GM18502 (cell line): Measurements from ENCODE around the gene SHQ1.
"Not testable (repeated sequence)": the region's sequence is repeated elsewhere in the genome, so short reads cannot be mapped to it uniquely, and the experiment has no call there.

Experiments
- ATAC-seq: cut with Tn5 transposase; IDR thresholded peaks from one replicate; pipeline ENCODE4 v1.9.1; 2021; ENCODE audit warnings: mild to moderate bottlenecking; ENCODE audit not compliant: unreplicated experiment, poor library complexity

The SHQ1 gene

DNA sequence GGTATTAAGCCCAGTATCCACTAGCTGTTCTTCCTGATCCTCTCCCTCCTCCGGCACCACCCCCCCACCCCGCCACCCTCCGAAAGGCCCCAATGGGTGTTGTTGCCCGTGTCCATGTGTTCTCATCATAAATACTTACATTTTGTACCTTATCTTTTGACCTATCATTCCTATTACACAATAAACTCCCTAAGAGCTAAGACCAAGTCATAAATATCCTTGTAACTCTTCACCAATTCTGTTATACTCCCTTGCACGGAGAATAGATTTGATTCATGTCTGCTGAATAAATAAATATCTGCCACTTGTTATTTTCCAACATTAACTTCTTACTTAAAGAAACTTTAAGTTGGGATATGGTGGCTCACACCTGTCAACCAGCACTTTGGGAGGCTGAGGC lies 43.9 kb downstream of the SHQ1 start:
- ATAC-seq, result no peak

DNA sequence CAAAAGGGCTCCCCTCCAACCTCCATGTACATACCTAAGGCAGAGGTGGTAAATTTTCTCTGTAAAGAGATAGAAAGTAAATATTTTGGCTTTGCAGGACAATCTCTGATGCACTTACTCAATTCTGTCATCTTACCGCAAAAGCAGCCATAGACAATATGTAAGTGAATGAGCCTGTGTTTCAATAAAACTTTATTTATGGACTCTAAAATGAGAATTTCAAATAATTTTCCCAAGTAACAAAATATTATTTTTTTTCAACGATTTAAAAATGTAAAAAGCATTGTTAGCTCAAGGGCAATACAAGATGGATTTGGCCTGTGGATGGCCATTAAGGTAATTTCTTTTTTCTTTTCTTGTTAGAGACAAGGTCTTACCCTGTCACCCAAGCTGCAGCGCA lies 44.7 kb downstream of the SHQ1 start:
- no peak for ATAC-seq

DNA sequence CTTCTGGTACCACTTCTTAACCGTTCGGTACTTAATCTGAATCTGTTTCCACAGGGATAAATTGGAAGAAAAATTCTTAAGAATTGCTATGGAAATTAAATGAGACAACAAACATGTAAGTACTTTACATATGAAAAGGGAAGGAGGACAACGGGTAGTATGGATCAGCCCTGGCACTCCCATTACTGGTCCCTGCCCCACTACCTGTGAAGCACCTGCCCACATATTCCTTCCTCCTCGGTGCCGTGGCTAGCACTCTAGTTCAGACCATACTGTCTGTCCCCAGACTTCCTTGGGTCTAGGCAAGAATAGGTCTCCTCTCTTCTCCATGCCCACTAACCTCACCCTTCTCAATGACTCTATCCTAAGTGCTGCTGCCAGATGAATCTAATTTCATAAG lies 46.2 kb downstream of the SHQ1 start:
- no peak for ATAC-seq

DNA sequence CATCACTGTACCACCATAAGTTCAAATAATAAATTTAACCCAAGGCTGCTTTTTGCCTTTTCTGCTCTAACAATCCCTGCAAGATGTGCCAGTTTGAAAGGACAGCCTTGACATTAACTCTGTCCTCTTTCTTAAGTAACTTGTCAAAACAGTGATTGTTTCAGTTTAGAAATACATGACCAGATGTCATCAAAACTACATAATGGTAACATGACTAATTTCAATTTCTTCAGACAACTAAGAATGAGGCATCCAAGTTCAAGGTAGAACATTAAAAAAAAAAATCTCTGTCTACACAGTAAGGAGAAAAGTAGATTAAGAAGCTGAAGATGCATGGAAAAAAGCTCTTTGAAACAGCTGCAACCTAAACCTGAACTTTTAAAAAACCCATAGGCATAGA lies 47.4 kb downstream of the SHQ1 start:
- no peak for ATAC-seq

DNA sequence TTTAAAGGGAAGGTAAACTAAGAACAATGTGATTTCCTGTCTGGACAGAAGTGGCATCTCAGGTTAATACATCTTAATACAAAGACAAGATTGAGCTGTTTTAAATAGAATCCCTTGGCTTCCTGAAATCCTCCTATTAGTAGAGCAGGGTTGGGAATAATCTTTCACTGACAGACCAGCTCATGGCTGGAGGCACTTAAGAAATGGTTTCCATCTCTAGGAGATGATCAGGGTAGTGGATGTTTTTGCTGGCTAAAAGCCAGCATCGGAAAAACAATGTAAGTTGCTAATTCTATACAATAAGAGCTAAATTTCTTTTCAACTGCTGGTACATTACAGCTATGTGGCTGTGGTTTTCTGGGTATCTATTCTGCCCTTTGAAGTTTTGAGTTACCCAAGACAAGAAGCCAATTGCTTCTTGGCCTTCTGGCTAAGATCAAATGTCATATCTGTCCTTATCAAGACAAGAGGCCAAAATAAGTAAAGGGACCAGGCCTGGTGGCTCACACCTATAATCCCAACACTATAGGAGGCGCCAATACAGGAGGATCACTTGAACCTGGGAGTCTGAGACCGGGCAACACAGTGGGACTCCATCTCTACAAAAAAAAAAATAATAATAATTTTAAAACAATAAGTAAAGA lies 49.6 kb downstream of the SHQ1 start:
- no peak for ATAC-seq

DNA sequence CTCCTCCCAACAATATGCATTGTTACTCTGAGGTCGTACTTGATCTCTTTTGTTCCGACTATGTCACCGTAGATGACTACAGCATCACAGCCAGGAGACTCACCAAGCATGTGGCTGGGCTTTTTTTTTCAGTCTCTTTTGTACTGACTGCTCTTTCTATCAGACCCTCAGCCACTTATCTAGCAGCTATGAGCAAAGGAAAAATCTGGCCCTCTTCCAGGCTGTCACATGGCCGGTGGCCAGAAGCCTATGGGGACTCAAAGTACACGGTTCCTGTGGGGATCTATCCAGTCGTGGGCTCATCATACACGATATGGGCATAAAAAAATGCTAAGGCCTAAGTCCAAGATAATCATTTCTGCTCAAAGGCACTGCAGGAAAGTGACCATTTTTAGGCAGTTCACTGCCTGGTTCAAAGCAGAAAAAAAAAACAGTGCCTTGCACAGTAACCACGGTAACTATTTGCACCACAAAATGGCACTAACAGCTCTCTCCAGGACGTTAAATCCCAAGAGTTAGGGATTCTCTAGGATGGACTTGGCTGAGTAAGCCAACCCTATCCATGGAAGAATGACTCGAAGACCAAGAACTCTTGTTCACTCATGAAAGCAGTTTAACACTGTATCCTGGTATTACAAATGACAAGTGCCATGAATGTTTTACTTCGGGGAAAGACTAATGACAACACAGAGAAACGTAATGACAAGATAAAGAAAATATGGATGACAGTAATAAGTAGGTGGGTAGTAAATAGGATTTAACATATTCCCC lies 50.3 kb downstream of the SHQ1 start:
- ATAC-seq, result no peak

DNA sequence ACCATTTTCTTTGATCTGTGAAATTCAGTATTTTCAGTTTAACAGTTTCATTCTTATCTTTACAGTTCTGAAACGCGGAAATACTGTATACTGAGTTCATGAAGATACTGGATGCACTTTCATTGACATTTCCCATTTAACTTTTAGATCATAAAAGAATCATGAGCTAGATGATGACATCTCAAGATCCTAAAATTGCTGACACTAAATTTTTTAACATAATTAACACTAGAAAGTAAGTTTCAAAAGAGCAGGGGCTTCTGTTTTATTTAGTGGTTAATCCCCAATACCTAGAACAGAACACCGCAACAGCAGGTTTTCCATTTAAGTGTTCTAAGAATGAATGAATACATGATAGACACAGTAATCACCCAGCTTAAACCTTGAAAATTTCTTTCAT lies 54.2 kb downstream of the SHQ1 start:
- ATAC-seq, result no peak

DNA sequence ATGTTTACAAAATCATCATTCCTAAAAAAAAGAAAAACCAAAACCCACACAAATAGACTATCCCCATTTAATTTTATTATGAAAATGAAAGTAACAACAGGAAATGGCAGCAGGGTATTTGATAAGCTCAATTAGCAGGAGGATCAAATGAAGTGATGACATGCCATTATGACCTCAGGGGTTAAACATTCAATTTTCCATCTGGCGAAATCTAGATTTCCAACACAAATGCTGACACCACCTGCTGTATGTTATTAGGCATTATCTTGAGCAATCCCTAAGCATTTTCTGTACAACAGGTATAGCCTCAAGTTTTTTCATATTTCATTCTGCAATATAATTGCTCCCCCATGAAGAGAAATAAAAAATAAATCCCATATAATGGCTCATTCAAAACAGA lies 57.1 kb downstream of the SHQ1 start:
- ATAC-seq, result no peak

DNA sequence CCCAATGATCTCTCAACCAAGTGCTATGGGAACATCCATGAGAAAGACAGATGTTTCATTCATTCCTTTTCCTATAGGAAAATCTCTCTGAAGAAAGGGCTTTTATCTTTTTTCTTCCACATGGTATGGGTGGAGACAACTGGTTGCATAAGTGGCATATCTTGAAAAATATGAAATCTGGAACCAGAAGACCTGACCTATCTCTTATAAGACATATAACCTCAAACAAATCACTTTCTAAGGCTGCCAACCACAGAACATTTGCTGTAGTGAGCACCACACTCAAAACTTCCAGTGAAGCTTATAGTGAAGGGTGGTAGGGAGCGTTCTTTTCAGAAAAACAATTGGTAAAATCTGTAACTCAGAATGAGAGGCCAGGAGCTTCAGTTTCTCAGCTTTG lies 58.5 kb downstream of the SHQ1 start:
- no peak for ATAC-seq

DNA sequence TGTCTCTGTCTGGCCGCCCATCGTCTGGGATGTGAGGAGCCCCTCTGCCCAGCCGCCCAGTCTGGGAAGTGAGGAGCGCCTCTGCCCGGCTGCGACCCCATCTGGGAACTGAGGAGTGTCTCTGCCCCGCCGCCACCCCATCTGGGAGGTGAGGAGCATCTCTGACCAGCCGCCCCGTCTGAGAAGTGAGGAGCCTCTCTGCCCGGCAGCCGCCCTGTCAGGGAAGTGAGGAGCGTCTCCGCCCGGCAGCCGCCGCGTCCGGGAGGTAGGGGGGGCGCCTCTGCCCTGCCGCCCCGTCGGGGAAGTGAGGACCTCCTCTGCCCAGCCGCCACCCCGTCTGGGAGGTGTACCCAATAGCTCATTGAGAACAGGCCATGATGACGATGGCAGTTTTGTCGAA lies 60.0 kb downstream of the SHQ1 start:
- not testable (repeated sequence) for ATAC-seq

DNA sequence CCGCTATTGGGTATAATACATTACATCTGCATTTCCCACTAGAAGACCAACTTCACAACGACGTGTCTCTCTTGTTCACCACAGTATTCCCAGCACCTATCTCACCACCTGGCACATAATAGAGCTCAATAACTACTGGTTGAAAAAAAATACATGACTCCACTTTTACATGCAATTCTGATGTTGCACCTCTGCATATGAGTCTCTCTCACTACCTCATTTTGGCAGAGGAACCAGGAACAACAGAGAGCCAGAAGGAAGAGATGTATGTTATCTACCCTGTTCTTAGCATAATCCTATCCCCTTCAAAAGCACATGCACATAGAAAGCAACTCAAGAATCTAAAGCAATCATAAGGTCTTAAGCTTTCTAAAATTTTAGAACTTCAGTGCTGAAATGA lies 61.6 kb downstream of the SHQ1 start:
- no peak for ATAC-seq

DNA sequence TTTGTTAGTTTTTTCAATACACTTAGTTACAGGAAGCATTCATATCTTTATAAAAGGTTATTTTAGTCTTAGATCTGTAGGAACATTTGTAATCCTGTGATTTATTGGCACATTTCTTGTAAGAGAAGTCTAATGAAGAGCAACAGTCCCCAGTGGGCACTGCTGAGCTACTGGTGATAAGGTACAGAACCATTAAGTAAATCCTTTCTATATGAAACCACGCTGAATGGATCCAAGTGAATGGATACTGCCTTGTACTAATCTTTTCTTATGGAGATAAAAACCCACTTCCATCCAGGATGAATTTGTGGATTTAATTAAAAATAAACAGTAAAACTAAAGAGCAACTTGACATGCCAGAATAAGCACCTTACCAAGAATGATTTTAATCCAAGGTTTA lies 64.0 kb downstream of the SHQ1 start:
- ATAC-seq, result no peak

DNA sequence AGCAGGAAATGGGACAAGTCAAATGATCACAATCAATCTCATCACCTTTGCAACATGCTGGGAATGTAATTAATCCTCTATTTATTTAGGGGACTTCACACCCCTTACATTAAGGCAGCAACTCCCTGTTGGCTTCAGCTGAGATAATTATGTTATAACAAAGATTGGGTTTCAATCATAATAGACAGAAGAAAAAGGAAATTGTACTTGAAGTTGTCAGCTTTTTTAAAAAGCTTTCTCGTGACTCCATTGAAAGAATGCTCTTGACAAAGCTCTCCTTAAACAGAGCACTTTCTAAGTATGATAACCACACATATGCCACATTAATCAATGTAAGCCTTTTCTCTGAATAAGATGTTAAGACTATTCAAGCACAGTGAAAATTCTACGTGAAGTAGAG lies 65.7 kb downstream of the SHQ1 start:
- no peak for ATAC-seq

DNA sequence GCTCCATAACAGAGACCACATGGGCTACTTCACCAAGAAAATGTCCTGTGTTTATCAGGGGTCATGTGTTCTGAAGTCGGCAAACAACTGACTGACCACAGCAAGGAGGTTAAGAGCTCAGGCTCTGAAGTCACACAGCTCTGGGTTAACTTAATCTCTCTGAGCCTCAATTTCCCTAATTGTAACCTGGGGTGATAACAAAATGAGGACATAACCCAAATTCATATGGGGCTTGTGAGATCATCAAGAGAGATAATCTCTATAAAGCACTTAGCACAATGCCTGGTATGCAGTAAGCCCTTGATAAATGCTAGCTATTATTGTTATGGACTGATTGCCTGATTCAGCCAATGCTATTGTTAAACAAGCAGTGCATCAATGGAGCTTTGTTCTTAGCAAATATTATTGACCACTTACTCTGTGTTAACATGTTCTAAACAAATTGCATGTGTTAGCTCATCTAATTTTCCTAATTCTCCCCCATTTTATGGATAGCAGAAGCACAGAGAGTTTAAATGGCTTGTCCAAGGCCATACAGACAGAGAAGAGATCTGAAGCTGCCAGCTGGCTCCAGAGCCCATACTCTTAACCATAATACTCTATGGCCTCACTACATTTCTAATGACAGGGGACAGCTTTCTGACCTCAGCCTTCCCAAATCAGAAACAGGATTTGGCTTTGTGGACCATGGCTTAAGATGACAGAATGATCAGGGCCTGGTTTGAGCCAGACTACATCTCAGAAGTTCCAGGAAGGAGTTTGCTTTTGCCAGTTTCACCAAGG lies 78.3 kb downstream of the SHQ1 start:
- no peak for ATAC-seq

DNA sequence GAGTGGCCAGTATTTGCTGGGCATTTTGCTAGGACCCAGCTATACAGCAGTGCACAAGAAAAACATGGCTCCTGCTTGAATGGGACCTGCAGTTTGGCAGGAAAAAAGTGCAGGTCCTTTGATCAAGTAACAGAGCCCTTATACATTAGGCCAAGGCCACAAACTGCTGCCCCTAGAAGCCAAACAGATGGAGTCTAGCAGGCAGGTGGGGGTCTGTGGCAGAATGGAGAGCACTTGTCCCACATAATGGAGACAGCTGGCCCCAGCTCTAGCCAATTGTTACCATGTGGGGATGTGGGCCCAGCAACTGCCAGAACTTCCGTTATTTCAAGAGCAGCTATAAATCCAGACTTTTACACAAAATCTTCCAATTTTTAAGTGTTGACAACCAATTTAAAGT lies 79.3 kb downstream of the SHQ1 start:
- no peak for ATAC-seq

DNA sequence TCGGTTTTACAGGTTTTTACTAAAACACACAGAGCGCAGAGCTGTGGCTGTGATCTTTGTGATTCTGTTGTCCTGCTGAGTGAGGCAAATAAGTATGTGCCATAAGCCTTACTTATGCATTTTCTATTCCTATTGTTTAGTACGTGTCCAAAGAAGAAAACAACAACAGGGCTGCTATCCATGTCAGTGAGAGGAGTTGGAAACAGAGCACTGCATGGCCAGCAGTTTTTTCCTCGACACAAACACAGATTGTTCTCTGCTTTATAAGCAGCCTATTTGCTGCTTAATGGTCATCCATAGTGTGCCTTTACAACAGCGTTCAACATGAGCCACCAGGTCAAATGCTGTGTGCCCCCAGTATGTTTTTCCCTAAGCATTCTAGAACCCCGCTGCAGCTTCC lies 79.8 kb downstream of the SHQ1 start:
- no peak for ATAC-seq

DNA sequence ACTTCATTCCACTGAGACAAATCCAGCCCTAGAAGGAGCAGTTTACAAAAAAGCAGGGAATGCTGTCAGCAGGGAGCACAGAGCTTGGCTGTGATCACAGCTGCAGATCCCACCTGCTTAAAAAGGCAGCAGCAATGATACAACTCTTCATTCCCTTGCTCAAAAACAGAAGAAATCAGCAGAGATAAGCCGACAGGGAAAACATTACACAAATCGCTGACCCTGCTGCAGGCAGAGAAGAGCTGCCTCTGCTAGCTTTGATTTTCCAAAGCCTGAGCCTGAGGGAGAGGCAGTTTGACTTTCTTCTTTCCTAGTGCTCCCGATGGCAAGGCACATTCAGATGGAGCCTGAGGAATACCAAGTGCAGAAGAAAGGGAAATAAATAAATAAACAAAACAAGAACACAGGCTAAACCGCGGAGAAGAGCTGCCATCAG lies 80.2 kb downstream of the SHQ1 start:
- ATAC-seq, result no peak

DNA sequence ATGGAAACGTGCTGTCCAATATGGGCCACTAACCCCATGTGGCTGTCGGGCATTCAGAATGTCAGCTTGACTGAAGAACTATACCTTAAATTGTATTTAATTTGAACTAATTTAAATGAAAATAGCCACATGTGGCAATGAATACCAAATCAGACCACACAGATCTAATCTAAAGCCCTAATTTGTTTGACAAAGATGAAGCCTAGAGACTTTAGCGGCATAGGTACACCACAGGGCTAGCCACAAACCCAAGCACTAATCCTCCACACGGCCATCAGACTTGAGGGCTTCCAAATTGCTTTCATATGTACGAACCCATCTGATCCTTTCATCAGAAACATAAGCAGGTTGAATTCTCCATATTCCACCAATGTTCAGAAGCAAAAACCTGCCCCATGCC lies 81.4 kb downstream of the SHQ1 start:
- no peak for ATAC-seq

DNA sequence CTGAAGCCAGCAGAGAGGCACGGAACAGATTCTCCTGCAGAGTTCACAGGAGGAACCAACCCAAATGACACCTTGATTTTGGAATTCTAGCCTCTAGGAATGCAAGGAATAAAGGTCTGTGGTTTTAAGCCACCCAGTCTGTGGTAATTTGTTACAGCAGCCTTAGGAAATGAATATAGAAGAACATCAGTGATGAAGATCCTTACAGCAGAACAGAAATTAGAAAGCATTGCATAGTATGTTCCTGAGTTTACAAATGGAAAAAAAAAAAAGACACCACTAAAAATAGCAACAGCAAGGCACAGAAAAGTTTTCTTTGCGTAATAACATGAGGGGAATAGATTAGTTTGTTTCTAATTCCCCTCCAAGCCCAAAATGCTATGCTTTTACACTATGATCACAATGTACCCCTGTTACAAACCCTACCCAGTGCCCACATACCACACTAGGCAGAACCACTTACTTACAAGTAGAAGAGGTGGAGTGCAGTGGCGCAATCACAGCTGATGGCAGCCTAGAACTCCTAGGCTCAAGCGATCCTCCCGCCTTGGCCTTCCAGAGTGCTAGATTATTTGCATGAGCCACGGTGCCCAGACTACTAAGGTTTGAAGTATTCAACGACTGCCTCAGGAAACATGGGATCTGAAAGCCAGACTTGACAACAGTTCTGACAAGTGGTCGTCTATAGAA lies 84.3 kb downstream of the SHQ1 start:
- no peak for ATAC-seq

DNA sequence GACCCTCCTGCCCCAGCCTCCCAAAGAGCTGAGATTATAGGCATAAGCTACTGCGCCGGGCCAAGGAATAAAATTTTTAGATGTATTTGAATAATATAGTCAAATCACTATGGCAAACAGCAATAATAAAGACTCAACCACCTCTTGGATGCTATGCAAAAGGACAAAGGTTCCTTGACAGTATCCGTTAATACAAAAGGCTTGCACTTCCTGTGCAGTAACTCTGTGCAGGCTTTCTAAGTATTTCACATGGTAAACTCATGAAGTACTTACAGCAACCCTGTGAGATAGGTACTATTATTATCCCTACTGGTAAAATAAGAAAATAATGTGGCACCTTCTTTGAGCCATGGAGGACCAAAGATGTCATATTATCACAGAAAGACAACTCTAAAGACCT lies 86.8 kb downstream of the SHQ1 start:
- ATAC-seq, result no peak

DNA sequence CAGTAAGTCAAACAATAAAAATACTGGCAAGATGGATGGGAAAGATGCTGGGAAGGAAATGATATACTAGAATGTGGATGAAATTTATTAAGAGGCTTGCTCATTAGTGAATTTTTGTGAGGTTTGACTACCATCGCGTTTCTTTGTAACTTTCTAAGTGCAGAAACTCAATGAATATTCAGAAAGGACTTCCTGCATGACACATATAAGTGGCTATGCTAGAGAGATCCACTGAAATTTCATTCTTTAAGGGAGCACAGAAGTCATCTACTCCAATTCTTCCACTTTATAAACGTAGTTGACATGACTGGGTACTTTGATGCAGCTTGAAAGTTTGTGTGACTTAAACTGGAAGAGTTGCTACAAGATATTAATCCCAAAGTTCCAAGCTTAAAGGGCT lies 88.0 kb downstream of the SHQ1 start:
- no peak for ATAC-seq
